ENCODE measurements around the gene INO80E.
"Not testable (repeated sequence)": the region's sequence is repeated elsewhere in the genome, so short reads cannot be mapped to it uniquely, and the experiment has no call there.

The INO80E gene

DNA sequence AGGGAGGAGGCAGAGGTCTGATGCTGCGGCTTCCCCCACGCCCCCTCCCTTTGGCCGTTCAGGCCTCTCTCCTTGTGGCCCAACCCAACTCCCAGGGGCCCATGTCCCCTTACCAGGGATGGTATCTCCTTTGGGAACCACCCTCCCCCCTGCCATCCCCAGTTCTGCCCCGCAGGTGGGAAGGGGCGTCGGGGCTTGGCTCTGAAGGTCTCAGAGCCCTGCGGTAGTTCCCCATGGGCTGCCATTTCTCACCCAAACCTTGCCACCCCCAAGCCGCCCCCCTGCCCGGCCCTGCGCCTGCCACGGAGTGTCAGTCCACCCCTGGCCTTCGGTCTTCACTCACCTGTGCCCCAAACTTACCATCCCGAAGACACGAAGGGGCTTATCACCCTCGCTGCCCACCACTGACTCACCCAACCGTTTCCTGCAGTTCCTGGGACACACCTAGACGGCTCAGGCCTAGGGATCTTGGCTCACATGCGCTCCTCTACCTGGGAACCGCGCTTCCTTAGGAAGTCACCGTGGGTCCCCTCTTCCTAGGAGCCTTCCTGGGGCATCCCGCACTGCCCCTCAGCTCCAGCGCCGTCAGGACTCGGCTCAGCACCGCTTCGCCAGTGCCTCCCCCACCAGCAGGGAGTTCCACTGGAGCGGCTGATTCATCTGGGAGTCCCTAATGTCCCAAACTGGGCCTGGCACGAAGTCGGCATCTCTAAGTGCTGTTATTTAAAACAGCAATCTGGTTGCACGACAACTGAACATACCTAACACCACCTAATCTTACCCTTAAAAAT is 15.9 kb downstream of the INO80E start:
- peaks cover 19% of the 10 kb centered on the region for H3K4me1 ChIP-seq (ENCODE audit: control insufficient read depth, insufficient read depth, low read depth, low read length)
- no peak overlapping the region for H2BK5ac ChIP-seq (ENCODE audit: low read depth, low read length, poor library complexity, severe bottlenecking)
- H3K9ac ChIP-seq (ENCODE audit: low read length), result no peak overlapping the region
- no peak overlapping the region for H4K8ac ChIP-seq (ENCODE audit: low read length)
- H3K27ac ChIP-seq (ENCODE audit: low read length, poor library complexity, severe bottlenecking), result no peak overlapping the region
- no peak overlapping the region for H2AK5ac ChIP-seq (ENCODE audit: low read length, severe bottlenecking)
- H2BK15ac ChIP-seq (ENCODE audit: low read depth, poor library complexity, severe bottlenecking), result no peak overlapping the region
- no peak overlapping the region for H2BK12ac ChIP-seq (ENCODE audit: low read length in 2 of 2)
- no peak overlapping the region for H4K91ac ChIP-seq (ENCODE audit: low read length)
- H3K9me3 ChIP-seq (ENCODE audit: control insufficient read depth, low read length), result no peaks in the 10 kb centered on the region
- H3K27me3 ChIP-seq (ENCODE audit: control insufficient read depth in 1 of 2, insufficient read depth in 1 of 2, low read length in 2 of 2), result peaks cover 38 to 49% of the 10 kb centered on the region in 2 experiments
- H3K14ac ChIP-seq (ENCODE audit: low read length in 2 of 2), result no peak overlapping the region
- no peak overlapping the region for H2AFZ ChIP-seq (ENCODE audit: low read depth, low read length)
- no peaks in the 10 kb centered on the region for H3K79me1 ChIP-seq (replicated peaks; ENCODE audit: low read length, poor library complexity, severe bottlenecking)
- no peak overlapping the region for H2BK120ac ChIP-seq (ENCODE audit: low read depth, low read length)
- no peak overlapping the region for H3K23ac ChIP-seq (ENCODE audit: low read length in 2 of 2)
- H3K4me3 ChIP-seq (ENCODE audit: insufficient read depth in 1 of 2, low read depth in 1 of 2, low read length in 2 of 2), result no peak overlapping the region
- H3K4me2 ChIP-seq (ENCODE audit: low read length, poor library complexity, severe bottlenecking), result no peak overlapping the region
- 15% methylated on average over 31 of the region's 31 CpGs for WGBS
- H3K36me3 ChIP-seq (ENCODE audit: control insufficient read depth in 1 of 2, insufficient read depth in 2 of 2, low read depth in 1 of 2, low read length in 2 of 2), result peaks cover 0 to 1% of the 10 kb centered on the region in 2 experiments
- DNase-seq, result no peak
- H3K18ac ChIP-seq (ENCODE audit: low read depth in 1 of 2, low read length in 2 of 2), result no peak overlapping the region
- H3K4ac ChIP-seq (ENCODE audit: low read depth in 1 of 2, low read length in 2 of 2), result no peak overlapping the region

DNA sequence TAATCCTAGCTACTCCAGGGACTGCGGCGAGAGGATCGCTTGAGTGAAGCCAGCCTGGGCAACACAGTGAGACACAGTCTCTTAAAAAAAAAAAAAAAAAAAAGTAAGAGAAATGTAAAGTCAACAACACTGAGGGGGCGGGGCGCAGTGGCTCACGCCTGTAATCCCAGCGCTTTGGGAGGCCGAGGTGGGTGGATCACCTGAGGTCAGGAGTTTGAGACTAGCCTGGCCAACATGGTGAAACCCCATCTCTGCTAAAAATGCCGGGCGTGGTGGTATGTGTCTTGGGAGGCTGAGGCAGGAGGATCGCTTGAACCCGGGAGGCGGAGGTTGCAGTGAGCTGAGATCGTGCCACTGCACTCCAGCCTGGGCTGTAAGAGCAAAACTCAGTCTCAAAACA is 16.6 kb downstream of the INO80E start:
- Histone ChIP-seq H3K4me1 (ENCODE audit: control insufficient read depth, insufficient read depth, low read depth, low read length) (peaks cover 19% of the 10 kb centered on the region), H3K27me3 (ENCODE audit: control insufficient read depth in 1 of 2, insufficient read depth in 1 of 2, low read length in 2 of 2) (peaks cover 38 to 43% of the 10 kb centered on the region in 2 experiments)
- not testable (repeated sequence) for H4K91ac ChIP-seq (ENCODE audit: low read length); H3K27ac ChIP-seq (ENCODE audit: low read length, poor library complexity, severe bottlenecking); H2BK5ac ChIP-seq (ENCODE audit: low read depth, low read length, poor library complexity, severe bottlenecking); H4K8ac ChIP-seq (ENCODE audit: low read length); H2BK15ac ChIP-seq (ENCODE audit: low read depth, poor library complexity, severe bottlenecking); H2AFZ ChIP-seq (ENCODE audit: low read depth, low read length); H3K4me3 ChIP-seq (ENCODE audit: insufficient read depth in 1 of 2, low read depth in 1 of 2, low read length in 2 of 2); H2BK120ac ChIP-seq (ENCODE audit: low read depth, low read length); DNase-seq; H3K79me1 ChIP-seq (replicated peaks; ENCODE audit: low read length, poor library complexity, severe bottlenecking); H3K4me2 ChIP-seq (ENCODE audit: low read length, poor library complexity, severe bottlenecking); H3K4ac ChIP-seq (ENCODE audit: low read depth in 1 of 2, low read length in 2 of 2); H3K23ac ChIP-seq (ENCODE audit: low read length in 2 of 2); H2AK5ac ChIP-seq (ENCODE audit: low read length, severe bottlenecking); H3K9me3 ChIP-seq (ENCODE audit: control insufficient read depth, low read length); H3K18ac ChIP-seq (ENCODE audit: low read depth in 1 of 2, low read length in 2 of 2); H3K9ac ChIP-seq (ENCODE audit: low read length); H3K14ac ChIP-seq (ENCODE audit: low read length in 2 of 2); H3K36me3 ChIP-seq (ENCODE audit: control insufficient read depth in 1 of 2, insufficient read depth in 2 of 2, low read depth in 1 of 2, low read length in 2 of 2); H2BK12ac ChIP-seq (ENCODE audit: low read length in 2 of 2)
- WGBS, result 91% methylated on average over 11 of the region's 14 CpGs

DNA sequence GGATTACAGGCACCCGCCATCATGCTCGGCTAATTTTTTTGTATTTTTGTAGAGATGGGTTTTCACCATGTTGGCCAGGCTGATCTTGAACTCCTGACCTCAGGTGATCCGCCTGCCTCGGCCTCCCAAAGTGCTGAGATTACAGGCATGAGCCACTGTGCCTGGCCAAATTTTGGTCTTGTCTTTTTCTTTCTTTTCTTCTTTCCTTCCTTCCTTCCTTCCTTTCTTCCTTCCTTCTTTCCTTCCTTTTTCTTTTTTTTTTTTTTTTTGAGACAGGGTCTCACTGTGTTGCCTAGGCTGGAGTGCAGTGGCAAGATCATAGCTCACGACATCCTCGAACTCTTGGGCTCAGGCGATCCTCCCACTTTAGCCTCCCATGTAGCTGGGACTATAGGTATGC is 19.4 kb downstream of the INO80E start:
- not testable (repeated sequence) for H3K23ac ChIP-seq (ENCODE audit: low read length in 2 of 2); H3K4me3 ChIP-seq (ENCODE audit: insufficient read depth in 1 of 2, low read depth in 1 of 2, low read length in 2 of 2); H3K4me2 ChIP-seq (ENCODE audit: low read length, poor library complexity, severe bottlenecking); H3K27ac ChIP-seq (ENCODE audit: low read length, poor library complexity, severe bottlenecking); H3K36me3 ChIP-seq (ENCODE audit: control insufficient read depth in 1 of 2, insufficient read depth in 2 of 2, low read depth in 1 of 2, low read length in 2 of 2); H2BK120ac ChIP-seq (ENCODE audit: low read depth, low read length); H4K8ac ChIP-seq (ENCODE audit: low read length); H2AFZ ChIP-seq (ENCODE audit: low read depth, low read length); H3K9ac ChIP-seq (ENCODE audit: low read length); H3K9me3 ChIP-seq (ENCODE audit: control insufficient read depth, low read length); H3K79me1 ChIP-seq (replicated peaks; ENCODE audit: low read length, poor library complexity, severe bottlenecking); H2BK12ac ChIP-seq (ENCODE audit: low read length in 2 of 2); H2BK5ac ChIP-seq (ENCODE audit: low read depth, low read length, poor library complexity, severe bottlenecking); H2AK5ac ChIP-seq (ENCODE audit: low read length, severe bottlenecking); H3K4ac ChIP-seq (ENCODE audit: low read depth in 1 of 2, low read length in 2 of 2); H4K91ac ChIP-seq (ENCODE audit: low read length); DNase-seq; H3K18ac ChIP-seq (ENCODE audit: low read depth in 1 of 2, low read length in 2 of 2); H3K14ac ChIP-seq (ENCODE audit: low read length in 2 of 2); H2BK15ac ChIP-seq (ENCODE audit: low read depth, poor library complexity, severe bottlenecking)
- Histone ChIP-seq H3K27me3 (ENCODE audit: control insufficient read depth in 1 of 2, insufficient read depth in 1 of 2, low read length in 2 of 2) (peaks cover 22 to 29% of the 10 kb centered on the region in 2 experiments), H3K4me1 (ENCODE audit: control insufficient read depth, insufficient read depth, low read depth, low read length) (peaks cover 16% of the 10 kb centered on the region)
- 77% methylated on average over 7 of the region's 7 CpGs for WGBS

GRCh38 chr16:30016555-30017276 is 20.7 kb downstream of the INO80E start:
- H2BK15ac ChIP-seq (ENCODE audit: low read depth, poor library complexity, severe bottlenecking), result no peak overlapping the region
- 88% methylated on average over 7 of the region's 8 CpGs for WGBS
- H2BK12ac ChIP-seq (ENCODE audit: low read length in 2 of 2), result no peak overlapping the region
- H3K4me3 ChIP-seq (ENCODE audit: insufficient read depth in 1 of 2, low read depth in 1 of 2, low read length in 2 of 2), result no peak overlapping the region
- H4K8ac ChIP-seq (ENCODE audit: low read length), result peak overlapping the region; percentile 45
- no peaks in the 10 kb centered on the region for H3K9me3 ChIP-seq (ENCODE audit: control insufficient read depth, low read length)
- H2AFZ ChIP-seq (ENCODE audit: low read depth, low read length), result no peak overlapping the region
- H2BK120ac ChIP-seq (ENCODE audit: low read depth, low read length), result no peak overlapping the region
- no peak overlapping the region for H3K23ac ChIP-seq (ENCODE audit: low read length in 2 of 2)
- H3K4me2 ChIP-seq (ENCODE audit: low read length, poor library complexity, severe bottlenecking), result no peak overlapping the region
- no peak overlapping the region for H3K4ac ChIP-seq (ENCODE audit: low read depth in 1 of 2, low read length in 2 of 2)
- peaks cover 10% of the 10 kb centered on the region for H3K4me1 ChIP-seq (ENCODE audit: control insufficient read depth, insufficient read depth, low read depth, low read length)
- H3K36me3 ChIP-seq (ENCODE audit: control insufficient read depth in 1 of 2, insufficient read depth in 2 of 2, low read depth in 1 of 2, low read length in 2 of 2), result no peaks in the 10 kb centered on the region
- peaks cover 11 to 29% of the 10 kb centered on the region in 2 experiments for H3K27me3 ChIP-seq (ENCODE audit: control insufficient read depth in 1 of 2, insufficient read depth in 1 of 2, low read length in 2 of 2)
- no peak overlapping the region for H3K14ac ChIP-seq (ENCODE audit: low read length in 2 of 2)
- no peak overlapping the region for H3K18ac ChIP-seq (ENCODE audit: low read depth in 1 of 2, low read length in 2 of 2)
- no peak overlapping the region for H4K91ac ChIP-seq (ENCODE audit: low read length)
- no peak overlapping the region for H3K9ac ChIP-seq (ENCODE audit: low read length)
- no peak for DNase-seq
- H3K79me1 ChIP-seq (replicated peaks; ENCODE audit: low read length, poor library complexity, severe bottlenecking), result no peaks in the 10 kb centered on the region
- H2BK5ac ChIP-seq (ENCODE audit: low read depth, low read length, poor library complexity, severe bottlenecking), result no peak overlapping the region
- H2AK5ac ChIP-seq (ENCODE audit: low read length, severe bottlenecking), result no peak overlapping the region
- no peak overlapping the region for H3K27ac ChIP-seq (ENCODE audit: low read length, poor library complexity, severe bottlenecking)

Measured in mesenchymal stem cell (in vitro differentiated cells and primary cell).